GM18951 (cell line): ENCODE results near the gene PKMYT1.

ENCODE experiments used
- POLR2A ChIP-seq: IDR thresholded peaks from 4 replicates; pipeline ENCODE4 v1.6.1; 2011; ENCODE audit warnings: mild to moderate bottlenecking; ENCODE audit not compliant: insufficient read length, insufficient read depth; ENCODE audit errors: extremely low read depth
- in situ Hi-C: fragments of 300-500 bp; cut with MboI; formaldehyde crosslinking; loops from one replicate; pipeline ENCODE4 v1.12.0; 2022; ENCODE audit warnings: low sequenced_read_pairs, mixed read lengths, inconsistent platforms; ENCODE audit not compliant: unreplicated experiment

The PKMYT1 gene

GRCh38 chr16:3022684-3023414 lies 42.6 kb upstream of the PKMYT1 start:
- in situ Hi-C loops: no loop called here
- no peak for TF ChIP-seq POLR2A

GRCh38 chr16:3022208-3022683 lies 42.0 kb upstream of the PKMYT1 start:
- TF ChIP-seq POLR2A: no peak
- in situ Hi-C loops: no loop called here

GRCh38 chr16:3021449-3022207 lies 41.4 kb upstream of the PKMYT1 start:
- no peak for TF ChIP-seq POLR2A
- in situ Hi-C loops: no loop called here

GRCh38 chr16:3020604-3021448 lies 40.6 kb upstream of the PKMYT1 start:
- in situ Hi-C loops: no loop called here
- TF ChIP-seq POLR2A: no peak

- peak; percentile 83 for TF ChIP-seq POLR2A
- in situ Hi-C loops: no loop called here
Measured at GRCh38 chr16:3020247-3020603, 40.0 kb upstream of the PKMYT1 start, which contains the start of gene TNFRSF12A. TSS of gene TNFRSF12A (plus strand) at chr16:3020368. CDS start at chr16:3020398, 30 bp downstream.

- TF ChIP-seq POLR2A: no peak
- in situ Hi-C loops: no loop called here
Measured at GRCh38 chr16:3019594-3020246, 39.5 kb upstream of the PKMYT1 start.

GRCh38 chr16:3017794-3018506 lies 37.7 kb upstream of the PKMYT1 start, which contains the start of gene CLDN6:
TSS of gene CLDN6 (minus strand) at chr16:3018183. CDS start at chr16:3016021, 2,162 bp downstream.
- in situ Hi-C loops: no loop called here
- no peak for TF ChIP-seq POLR2A

GRCh38 chr16:3017344-3017743 lies 37.1 kb upstream of the PKMYT1 start:
- no peak for TF ChIP-seq POLR2A
- in situ Hi-C loops: no loop called here

GRCh38 chr16:3015865-3016521 lies 35.7 kb upstream of the PKMYT1 start:
- in situ Hi-C loops: no loop called here
- TF ChIP-seq POLR2A: no peak

GRCh38 chr16:3014971-3015370 lies 34.7 kb upstream of the PKMYT1 start:
- in situ Hi-C loops: no loop called here
- TF ChIP-seq POLR2A: no peak

GRCh38 chr16:3013998-3014690 lies 33.9 kb upstream of the PKMYT1 start:
- in situ Hi-C loops: no loop called here

GRCh38 chr16:3013491-3013951 lies 33.3 kb upstream of the PKMYT1 start:
- in situ Hi-C loops: no loop called here
- no peak for TF ChIP-seq POLR2A

More at GRCh38 chr16:3013998-3014690, 33.9 kb upstream of the PKMYT1 start:
- no peak for TF ChIP-seq POLR2A
